ENCODE data around the gene LRBA.
"Not testable (repeated sequence)": the region's sequence is repeated elsewhere in the genome, so short reads cannot be mapped to it uniquely, and the experiment has no call there.

The LRBA gene

DNA sequence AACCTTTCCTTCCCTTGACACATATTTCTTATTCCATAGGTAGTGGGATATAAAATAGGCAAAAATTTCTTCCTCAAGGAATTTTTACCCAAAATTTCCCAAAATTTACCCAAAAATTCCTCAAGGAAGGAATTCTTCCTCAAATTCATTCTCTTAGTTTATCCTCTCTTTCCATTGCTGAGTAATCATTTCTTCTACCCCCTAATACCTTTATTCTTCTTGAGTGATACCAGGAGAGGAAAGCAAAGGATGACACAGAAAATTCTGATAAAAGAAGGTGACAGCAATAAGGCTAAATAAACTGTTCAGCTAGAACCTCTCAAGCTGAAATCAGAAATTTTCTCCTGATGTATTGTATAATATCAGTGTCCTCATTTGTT is 624.6 kb downstream of the LRBA start:
- POLR2A ChIA-PET = no interaction called here
- CTCF ChIA-PET = interaction anchor here (0.6 kb wide), 1 partner anchor 56 kb away, joined by 3 read pairs; no protein-coding TSS in a partner anchor

DNA sequence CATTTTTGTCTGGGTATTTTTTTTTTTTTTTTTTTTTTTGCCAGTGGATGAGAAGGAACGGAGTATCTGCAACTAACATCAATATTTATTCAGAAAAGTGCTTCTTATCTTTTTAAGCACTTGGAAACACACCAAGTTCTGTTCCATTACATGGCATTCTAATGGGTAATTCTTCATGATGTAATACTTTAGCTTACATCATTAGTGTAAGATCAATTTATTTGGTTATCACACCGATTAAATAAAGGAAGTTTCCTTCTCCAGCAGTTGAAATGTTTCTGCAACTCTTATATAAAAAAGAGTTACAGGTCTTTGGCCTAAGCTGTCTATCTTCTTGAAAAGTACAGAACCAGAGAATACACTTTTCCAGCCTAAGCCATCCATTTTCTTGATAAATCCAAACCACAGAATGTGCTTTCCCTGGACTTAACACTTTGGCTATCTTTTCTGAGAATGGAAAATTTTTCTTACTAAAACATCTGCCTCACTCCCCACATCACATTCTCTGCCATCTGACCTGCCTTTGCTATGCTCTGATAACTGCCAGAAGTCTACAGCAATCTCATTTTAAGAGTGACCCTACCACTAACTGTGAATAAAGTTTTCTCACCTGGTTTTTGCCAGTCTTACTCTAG is 625.1 kb downstream of the LRBA start:
- no CpG with 5 or more reads among the region's 2 CpGs for WGBS (ENCODE audit: insufficient coverage)
- ChIA-PET CTCF (interaction anchor here (0.6 kb wide), 1 partner anchor 56 kb away, joined by 3 read pairs; no protein-coding TSS in a partner anchor), POLR2A (no interaction called here)
- Histone ChIP-seq H3K4me3 (ENCODE audit: control insufficient read depth in 1 of 7, extremely low read depth in 1 of 7, insufficient read depth in 4 of 7, low read depth in 2 of 7, low read length in 6 of 7) (no peak overlapping the region), H3K36me3 (ENCODE audit: control insufficient read depth in 4 of 4, insufficient read depth in 4 of 4, low read length in 3 of 4) (peaks cover 4 to 20% (median 4%) of the 10 kb centered on the region in 4 experiments), H3K27ac (ENCODE audit: insufficient read depth in 1 of 2, low read depth in 1 of 2, low read length in 2 of 2, poor library complexity in 1 of 2, severe bottlenecking in 2 of 2) (no peak overlapping the region), H3K9me3 (ENCODE audit: control extremely low read depth in 1 of 5, control insufficient read depth in 4 of 5, insufficient read depth in 2 of 5, low read depth in 1 of 5, low read length in 4 of 5) (peaks cover 0 to 6% (median 1%) of the 10 kb centered on the region in 5 experiments), H3K4me1 (ENCODE audit: control extremely low read depth in 1 of 4, control insufficient read depth in 4 of 4, insufficient read depth in 4 of 4, low read length in 3 of 4) (peaks cover 0 to 5% (median 0%) of the 10 kb centered on the region in 4 experiments), H3K27me3 (replicated peaks in 2 of 5; ENCODE audit: control insufficient read depth in 4 of 5, insufficient read depth in 5 of 5, low read length in 4 of 5) (no peaks in the 10 kb centered on the region)
- peak in 1 of 3 donors; percentile 10 for DNase-seq

More for the DNA sequence above, 624.6 kb downstream of the LRBA start:
- peaks cover 0 to 6% (median 1%) of the 10 kb centered on the region in 5 experiments for H3K9me3 ChIP-seq (ENCODE audit: control extremely low read depth in 1 of 5, control insufficient read depth in 4 of 5, insufficient read depth in 2 of 5, low read depth in 1 of 5, low read length in 4 of 5)
- no peak overlapping the region for H3K27ac ChIP-seq (ENCODE audit: insufficient read depth in 1 of 2, low read depth in 1 of 2, low read length in 2 of 2, poor library complexity in 1 of 2, severe bottlenecking in 2 of 2)
- H3K36me3 ChIP-seq (ENCODE audit: control insufficient read depth in 4 of 4, insufficient read depth in 4 of 4, low read length in 3 of 4) = peaks cover 4 to 20% (median 4%) of the 10 kb centered on the region in 4 experiments
- peaks cover 0 to 4% (median 0%) of the 10 kb centered on the region in 4 experiments for H3K4me1 ChIP-seq (ENCODE audit: control extremely low read depth in 1 of 4, control insufficient read depth in 4 of 4, insufficient read depth in 4 of 4, low read length in 3 of 4)
- no peak overlapping the region for H3K4me3 ChIP-seq (ENCODE audit: control insufficient read depth in 1 of 7, extremely low read depth in 1 of 7, insufficient read depth in 4 of 7, low read depth in 2 of 7, low read length in 6 of 7)
- no peaks in the 10 kb centered on the region for H3K27me3 ChIP-seq (replicated peaks in 2 of 5; ENCODE audit: control insufficient read depth in 4 of 5, insufficient read depth in 5 of 5, low read length in 4 of 5)
- DNase-seq = no peak

DNA sequence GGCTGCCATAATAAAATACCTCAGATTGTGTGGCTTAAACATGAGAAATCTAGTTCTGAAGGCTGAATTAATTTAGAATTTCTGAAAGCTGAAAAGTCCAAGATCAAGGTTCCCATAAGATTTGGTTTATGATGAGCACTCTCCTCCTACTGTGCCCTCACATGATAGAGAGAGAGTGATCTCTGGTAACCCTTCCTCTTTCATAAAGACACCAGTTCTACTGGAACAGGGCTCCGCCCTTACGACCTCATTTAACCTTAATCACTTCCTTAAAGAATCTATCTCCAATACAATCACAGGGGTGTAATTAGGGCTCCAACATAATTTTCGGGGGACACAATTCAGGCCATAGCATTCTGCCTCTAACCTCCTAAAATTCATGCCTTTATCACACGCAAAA is 627.1 kb downstream of the LRBA start:
- WGBS (ENCODE audit: insufficient coverage) = 96% methylated on average over 4 of the region's 4 CpGs
- Histone ChIP-seq H3K27ac (ENCODE audit: insufficient read depth in 1 of 2, low read depth in 1 of 2, low read length in 2 of 2, poor library complexity in 1 of 2, severe bottlenecking in 2 of 2) (no peak overlapping the region), H3K9me3 (ENCODE audit: control extremely low read depth in 1 of 5, control insufficient read depth in 4 of 5, insufficient read depth in 2 of 5, low read depth in 1 of 5, low read length in 4 of 5) (peaks cover 0 to 3% (median 0%) of the 10 kb centered on the region in 5 experiments), H3K4me1 (ENCODE audit: control extremely low read depth in 1 of 4, control insufficient read depth in 4 of 4, insufficient read depth in 4 of 4, low read length in 3 of 4) (peaks cover 0 to 5% (median 0%) of the 10 kb centered on the region in 4 experiments), H3K27me3 (replicated peaks in 2 of 5; ENCODE audit: control insufficient read depth in 4 of 5, insufficient read depth in 5 of 5, low read length in 4 of 5) (no peaks in the 10 kb centered on the region), H3K36me3 (ENCODE audit: control insufficient read depth in 4 of 4, insufficient read depth in 4 of 4, low read length in 3 of 4) (peaks cover 2 to 14% (median 3%) of the 10 kb centered on the region in 4 experiments), H3K4me3 (ENCODE audit: control insufficient read depth in 1 of 7, extremely low read depth in 1 of 7, insufficient read depth in 4 of 7, low read depth in 2 of 7, low read length in 6 of 7) (no peak overlapping the region)
- CTCF ChIA-PET = no interaction called here
- no peak for DNase-seq
- POLR2A ChIA-PET = no interaction called here

GRCh38 chr4:150386415-150386814 is 628.7 kb downstream of the LRBA start:
- H3K27me3 ChIP-seq (replicated peaks in 2 of 5; ENCODE audit: control insufficient read depth in 4 of 5, insufficient read depth in 5 of 5, low read length in 4 of 5); DNase-seq; H3K4me3 ChIP-seq (ENCODE audit: control insufficient read depth in 1 of 7, extremely low read depth in 1 of 7, insufficient read depth in 4 of 7, low read depth in 2 of 7, low read length in 6 of 7); POLR2A ChIA-PET; H3K4me1 ChIP-seq (ENCODE audit: control extremely low read depth in 1 of 4, control insufficient read depth in 4 of 4, insufficient read depth in 4 of 4, low read length in 3 of 4); H3K9me3 ChIP-seq (ENCODE audit: control extremely low read depth in 1 of 5, control insufficient read depth in 4 of 5, insufficient read depth in 2 of 5, low read depth in 1 of 5, low read length in 4 of 5); CTCF ChIA-PET; H3K36me3 ChIP-seq (ENCODE audit: control insufficient read depth in 4 of 4, insufficient read depth in 4 of 4, low read length in 3 of 4); H3K27ac ChIP-seq (ENCODE audit: insufficient read depth in 1 of 2, low read depth in 1 of 2, low read length in 2 of 2, poor library complexity in 1 of 2, severe bottlenecking in 2 of 2): not testable (repeated sequence)
- WGBS (ENCODE audit: insufficient coverage) = 100% methylated on average over 1 of the region's 2 CpGs

- Histone ChIP-seq H3K4me3 (ENCODE audit: control insufficient read depth in 1 of 7, extremely low read depth in 1 of 7, insufficient read depth in 4 of 7, low read depth in 2 of 7, low read length in 6 of 7) (no peak overlapping the region), H3K36me3 (ENCODE audit: control insufficient read depth in 4 of 4, insufficient read depth in 4 of 4, low read length in 3 of 4) (peaks cover 0 to 2% (median under 1%) of the 10 kb centered on the region in 4 experiments), H3K4me1 (ENCODE audit: control extremely low read depth in 1 of 4, control insufficient read depth in 4 of 4, insufficient read depth in 4 of 4, low read length in 3 of 4) (peaks cover 0 to 5% (median 0%) of the 10 kb centered on the region in 4 experiments), H3K27me3 (replicated peaks in 2 of 5; ENCODE audit: control insufficient read depth in 4 of 5, insufficient read depth in 5 of 5, low read length in 4 of 5) (no peaks in the 10 kb centered on the region), H3K27ac (ENCODE audit: insufficient read depth in 1 of 2, low read depth in 1 of 2, low read length in 2 of 2, poor library complexity in 1 of 2, severe bottlenecking in 2 of 2) (no peak overlapping the region), H3K9me3 (ENCODE audit: control extremely low read depth in 1 of 5, control insufficient read depth in 4 of 5, insufficient read depth in 2 of 5, low read depth in 1 of 5, low read length in 4 of 5) (peaks cover 0 to 3% (median 0%) of the 10 kb centered on the region in 5 experiments)
- POLR2A ChIA-PET = interaction anchor here (0.6 kb wide), 1 partner anchor 13 kb away, joined by 4 read pairs; no protein-coding TSS in a partner anchor
- CTCF ChIA-PET = interaction anchor here (0.9 to 1.1 kb wide), 2 partner anchors 14 to 21 kb away, joined by 3 to 4 read pairs; no protein-coding TSS in a partner anchor
- DNase-seq = peak; percentile 8 to 68 (median 56)
- WGBS (ENCODE audit: insufficient coverage) = 43% methylated on average over 1 of the region's 2 CpGs
Observed at GRCh38 chr4:150385606-150386005, 629.5 kb downstream of the LRBA start.

GRCh38 chr4:150384249-150384648 is 630.8 kb downstream of the LRBA start:
- Histone ChIP-seq H3K4me3 (ENCODE audit: control insufficient read depth in 1 of 7, extremely low read depth in 1 of 7, insufficient read depth in 4 of 7, low read depth in 2 of 7, low read length in 6 of 7) (no peak overlapping the region), H3K4me1 (ENCODE audit: control extremely low read depth in 1 of 4, control insufficient read depth in 4 of 4, insufficient read depth in 4 of 4, low read length in 3 of 4) (peaks cover 0 to 5% (median 0%) of the 10 kb centered on the region in 4 experiments), H3K27ac (ENCODE audit: insufficient read depth in 1 of 2, low read depth in 1 of 2, low read length in 2 of 2, poor library complexity in 1 of 2, severe bottlenecking in 2 of 2) (peak overlapping the region in 1 of 2 experiments; percentile 58), H3K9me3 (ENCODE audit: control extremely low read depth in 1 of 5, control insufficient read depth in 4 of 5, insufficient read depth in 2 of 5, low read depth in 1 of 5, low read length in 4 of 5) (peaks cover 0 to 3% (median 0%) of the 10 kb centered on the region in 5 experiments), H3K36me3 (ENCODE audit: control insufficient read depth in 4 of 4, insufficient read depth in 4 of 4, low read length in 3 of 4) (peaks cover 0 to 2% (median under 1%) of the 10 kb centered on the region in 4 experiments), H3K27me3 (replicated peaks in 2 of 5; ENCODE audit: control insufficient read depth in 4 of 5, insufficient read depth in 5 of 5, low read length in 4 of 5) (no peaks in the 10 kb centered on the region)
- ChIA-PET POLR2A (no interaction called here), CTCF (interaction anchor here (0.7 kb wide), 1 partner anchor 10 kb away, joined by 3 read pairs; no protein-coding TSS in a partner anchor)
- WGBS (ENCODE audit: insufficient coverage) = no CpG with 5 or more reads among the region's 4 CpGs
- no peak for DNase-seq

GRCh38 chr4:150382028-150382427 is 633.1 kb downstream of the LRBA start:
- WGBS (ENCODE audit: insufficient coverage) = no CpG with 5 or more reads among the region's 1 CpG
- H3K27ac ChIP-seq (ENCODE audit: insufficient read depth in 1 of 2, low read depth in 1 of 2, low read length in 2 of 2, poor library complexity in 1 of 2, severe bottlenecking in 2 of 2) = no peak overlapping the region
- peaks cover 0 to 5% (median 0%) of the 10 kb centered on the region in 4 experiments for H3K4me1 ChIP-seq (ENCODE audit: control extremely low read depth in 1 of 4, control insufficient read depth in 4 of 4, insufficient read depth in 4 of 4, low read length in 3 of 4)
- POLR2A ChIA-PET = no interaction called here
- CTCF ChIA-PET = no interaction called here
- no peaks in the 10 kb centered on the region for H3K9me3 ChIP-seq (ENCODE audit: control extremely low read depth in 1 of 5, control insufficient read depth in 4 of 5, insufficient read depth in 2 of 5, low read depth in 1 of 5, low read length in 4 of 5)
- no peaks in the 10 kb centered on the region for H3K27me3 ChIP-seq (replicated peaks in 2 of 5; ENCODE audit: control insufficient read depth in 4 of 5, insufficient read depth in 5 of 5, low read length in 4 of 5)
- no peak for DNase-seq
- peaks cover 0 to 2% (median under 1%) of the 10 kb centered on the region in 4 experiments for H3K36me3 ChIP-seq (ENCODE audit: control insufficient read depth in 4 of 4, insufficient read depth in 4 of 4, low read length in 3 of 4)
- H3K4me3 ChIP-seq (ENCODE audit: control insufficient read depth in 1 of 7, extremely low read depth in 1 of 7, insufficient read depth in 4 of 7, low read depth in 2 of 7, low read length in 6 of 7) = no peak overlapping the region

All from common myeloid progenitor, CD34-positive (primary cell).